Activated CD8-positive, alpha-beta memory T cell treated with anti-CD3 and anti-CD28 coated beads for 24 hours (primary cell): ENCODE measurements around the gene SHFL.

Experiments used
- DNase-seq: peaks from one replicate; pipeline ENCODE4 v3.0.0-alpha.2; 2020

SHFL gene

GRCh38 chr19:10088949-10089554, 2.9 kb downstream of the SHFL start:
- no peak for DNase-seq

GRCh38 chr19:10089801-10090375, 3.8 kb downstream of the SHFL start:
- no peak for DNase-seq

GRCh38 chr19:10091370-10091687, 5.2 kb downstream of the SHFL start:
- no peak for DNase-seq

GRCh38 chr19:10091895-10092641, 6.0 kb downstream of the SHFL start:
- no peak for DNase-seq

DNA sequence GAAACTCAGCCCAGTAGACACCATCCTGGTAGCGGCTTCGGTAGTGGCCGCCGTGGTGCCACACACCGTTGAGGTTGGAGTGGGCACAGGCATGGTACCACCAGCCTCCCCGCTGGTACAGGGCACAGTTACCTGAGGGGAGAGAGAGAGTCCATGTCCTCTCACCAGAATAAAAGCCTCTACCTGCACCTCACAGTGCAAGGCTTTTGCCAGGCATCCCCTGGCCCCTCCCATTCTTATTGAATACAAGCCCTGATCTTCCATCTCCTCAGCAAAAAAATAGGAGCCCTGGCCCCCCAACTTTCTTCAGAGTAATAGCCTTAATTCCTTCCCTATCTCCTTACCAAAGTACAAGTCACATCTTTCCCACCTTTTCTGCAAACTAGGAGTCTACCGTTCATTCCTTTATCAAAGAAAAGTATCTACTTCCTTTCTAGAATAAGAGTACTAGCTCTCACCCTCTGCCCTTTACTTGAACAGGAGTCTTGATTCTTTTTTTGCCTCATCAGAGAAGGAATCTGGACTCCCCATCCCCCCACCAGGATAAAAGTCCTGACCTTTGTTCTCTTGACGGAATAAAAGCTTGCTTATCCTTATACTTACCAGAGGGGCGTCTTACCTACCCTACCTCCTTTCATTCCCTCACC, 6.7 kb downstream of the SHFL start:
- no peak for DNase-seq

- no peak for DNase-seq
Observed at GRCh38 chr19:10093295-10094186, 7.4 kb downstream of the SHFL start.

GRCh38 chr19:10095622-10095947, 9.5 kb downstream of the SHFL start:
- DNase-seq = no peak

DNA sequence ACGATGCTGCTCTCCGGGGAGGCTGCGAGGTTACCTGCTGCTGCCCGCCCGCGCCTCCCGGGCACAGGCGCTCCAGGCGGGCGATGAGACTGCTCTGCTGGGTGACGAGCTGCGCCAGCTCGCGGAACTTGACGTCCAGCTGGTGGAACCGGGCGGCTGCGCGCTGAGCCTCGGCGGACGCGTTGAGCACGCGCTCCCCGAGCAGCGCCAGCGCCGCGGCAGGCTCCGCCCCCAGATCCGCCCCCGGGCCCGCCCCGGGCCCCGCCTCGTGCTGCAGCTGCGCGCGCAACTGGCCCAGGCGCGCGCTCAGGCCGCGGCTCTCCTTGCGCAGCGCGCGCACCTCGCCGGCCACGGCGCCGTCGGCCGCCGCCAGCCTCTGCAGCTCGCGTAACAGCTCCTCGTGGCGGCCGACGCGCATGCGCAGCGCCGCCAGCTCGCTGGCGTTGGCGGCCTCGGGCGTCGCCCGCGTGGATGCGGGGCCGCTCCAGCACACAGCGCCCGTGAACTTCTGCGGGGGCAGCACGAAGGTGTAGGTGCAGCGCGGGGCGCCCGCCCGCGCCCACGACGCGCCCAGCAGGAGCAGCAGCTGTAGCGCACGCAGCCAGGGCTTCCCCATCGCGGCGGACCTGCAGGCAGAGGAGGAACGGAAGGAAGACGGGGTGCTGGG, 10.0 kb downstream of the SHFL start:
- DNase-seq = peak; percentile 96

- no peak for DNase-seq
Observed at GRCh38 chr19:10096615-10096963, 10.5 kb downstream of the SHFL start.

DNA sequence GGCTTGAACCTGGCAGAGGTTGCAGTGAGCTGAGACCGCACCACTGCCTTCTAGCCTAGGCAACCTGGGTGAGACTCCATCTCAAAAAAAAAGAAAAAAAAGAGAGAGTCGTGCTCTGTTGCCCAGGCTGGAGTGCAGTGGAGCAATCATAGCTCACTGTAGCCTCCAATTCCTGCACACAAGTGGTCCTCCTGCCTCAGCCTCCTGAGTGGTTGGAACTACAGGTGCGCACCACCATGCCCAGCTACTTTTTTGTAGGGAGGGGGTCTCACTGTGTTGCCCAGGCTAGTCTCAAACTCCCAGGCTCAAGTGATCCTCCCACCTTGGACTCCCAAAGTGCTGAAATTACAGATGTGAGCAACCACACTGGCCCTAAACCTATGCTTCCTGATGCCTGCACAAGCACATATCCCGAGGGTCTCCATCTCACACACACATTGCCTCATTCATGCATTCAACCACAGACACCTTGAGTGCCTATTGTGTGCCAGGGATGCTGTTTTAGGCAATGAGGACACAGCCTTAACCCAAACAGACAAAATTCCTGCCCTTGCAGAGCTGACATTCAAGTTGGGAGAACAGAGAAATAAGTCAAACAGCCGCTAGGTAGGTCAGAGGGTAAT, 14.2 kb downstream of the SHFL start:
- no peak for DNase-seq

DNA sequence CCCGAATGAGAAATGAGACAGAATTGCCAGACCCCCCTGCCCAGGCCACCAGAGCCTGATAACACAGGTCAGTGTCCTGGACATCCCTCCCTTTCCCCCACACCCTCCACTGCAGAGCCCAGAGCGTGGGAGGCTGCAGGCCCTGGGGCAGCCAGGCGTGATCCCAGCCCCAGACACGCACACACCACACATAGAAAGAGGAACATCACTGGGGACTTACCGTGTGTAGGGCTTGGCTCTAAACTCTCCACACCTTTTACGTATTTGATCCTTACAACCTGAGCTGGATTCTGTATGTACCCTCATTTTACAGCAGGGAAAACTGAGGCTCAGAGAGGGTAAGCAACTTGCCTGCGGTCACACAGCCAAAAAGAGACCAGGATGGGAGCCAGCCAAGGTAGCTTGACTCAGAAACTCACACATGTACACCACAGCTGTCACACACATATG, 16.7 kb downstream of the SHFL start:
- no peak for DNase-seq

GRCh38 chr19:10104130-10104513, 18.0 kb downstream of the SHFL start:
- no peak for DNase-seq

GRCh38 chr19:10104665-10105508, 18.8 kb downstream of the SHFL start:
- peak; percentile 89 for DNase-seq

GRCh38 chr19:10105509-10106099, 19.5 kb downstream of the SHFL start:
- DNase-seq = no peak

DNA sequence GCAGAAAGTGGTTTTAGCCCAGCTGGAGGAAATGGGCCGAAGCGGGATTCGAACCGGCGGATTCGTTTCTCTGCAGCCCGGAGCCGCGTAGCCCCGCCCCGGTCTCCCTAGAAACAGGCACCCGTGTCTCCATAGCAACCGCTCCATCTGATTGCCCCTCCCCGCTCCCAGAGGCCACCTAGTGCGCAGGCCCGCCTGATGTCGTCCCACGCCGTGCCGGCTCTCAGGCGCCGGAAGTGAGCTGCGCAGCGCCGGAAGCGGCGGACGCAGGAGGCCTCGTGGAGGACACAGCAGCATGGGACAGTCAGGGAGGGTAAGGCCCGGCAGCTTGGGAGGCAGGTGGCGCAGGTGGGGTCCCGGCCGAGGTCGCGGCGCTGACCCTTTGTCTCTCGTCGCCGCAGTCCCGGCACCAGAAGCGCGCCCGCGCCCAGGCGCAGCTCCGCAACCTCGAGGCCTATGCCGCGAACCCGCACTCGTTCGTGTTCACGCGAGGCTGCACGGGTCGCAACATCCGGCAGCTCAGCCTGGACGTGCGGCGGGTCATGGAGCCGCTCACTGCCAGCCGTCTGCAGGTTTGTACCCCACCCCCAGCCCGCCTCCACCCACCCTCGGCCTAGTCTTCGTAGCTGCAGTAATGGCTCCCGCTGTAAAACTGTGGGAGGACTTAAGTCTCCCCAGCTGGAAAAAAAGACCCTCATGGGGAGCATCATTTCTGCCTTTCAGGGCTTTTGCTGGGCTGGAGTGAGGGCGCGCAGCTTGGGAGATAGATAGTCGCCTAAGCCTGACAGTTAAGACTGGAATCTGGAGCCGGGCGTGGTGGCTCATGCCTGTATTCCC, 20.2 kb downstream of the SHFL start, which contains the start of gene PPAN:
Gene PPAN (plus strand): TSS at position 263 of the 837 bp plus-strand sequence. CDS start 33 bp downstream, at position 296.
- DNase-seq = peak; percentile 96

GRCh38 chr19:10107254-10107653, 21.1 kb downstream of the SHFL start:
- no peak for DNase-seq

- no peak for DNase-seq
Observed at GRCh38 chr19:10107817-10108367, 21.8 kb downstream of the SHFL start.

DNA sequence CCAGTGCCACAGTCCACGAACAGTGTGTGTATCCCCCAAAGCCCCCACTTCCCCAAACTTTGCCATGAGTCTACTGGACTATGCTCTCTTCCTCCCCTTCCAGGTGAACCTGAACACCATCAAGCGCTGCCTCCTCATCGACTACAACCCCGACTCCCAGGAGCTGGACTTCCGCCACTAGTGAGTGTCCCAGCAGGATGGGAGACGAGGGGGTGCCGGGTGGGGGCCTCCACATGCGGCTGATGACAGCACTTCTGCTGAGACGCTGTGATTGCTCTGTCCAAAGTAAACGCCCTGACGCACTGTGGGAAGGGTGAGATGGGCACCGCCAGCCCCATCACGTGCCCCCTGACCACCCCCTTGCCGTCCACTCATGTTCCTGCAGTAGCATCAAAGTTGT, 23.4 kb downstream of the SHFL start:
- DNase-seq = no peak
